Aorta (tissue), 5 donors: ENCODE results near the gene PLXNC1. TPM values are rescaled to one million over a fixed set of nuclear protein-coding genes. Genes with fewer than 3 reads are reported as not detected.
A peak's percentile ranks its signal among the peaks of the same experiment; 100 is the strongest.

Source experiments
- ATAC-seq: fragments of 200-7000 bp; cut with Tn5 transposase; one replicate; pipeline ENCODE4 v1.9.1; 2022; ENCODE audit warnings: moderate library complexity; ENCODE audit not compliant: low FRiP score
- DNase-seq, 2 donors: peaks; one replicate each; pipeline ENCODE4 v3.0.0-alpha.2; 2020
- H3K27ac ChIP-seq, 2 donors: one replicate each; pipeline ENCODE4 v1.5.1; 2013; ENCODE audit warnings: low read length in 2 of 2, mild to moderate bottlenecking in 2 of 2, moderate library complexity in 2 of 2, control low read depth in 1 of 2, inconsistent platforms in 1 of 2, low read depth in 1 of 2
- H3K27me3 ChIP-seq, 2 donors: one replicate each; pipeline ENCODE4 v1.6.1; 2013; ENCODE audit warnings: control low read depth in 1 of 2, low read length in 1 of 2, mild to moderate bottlenecking in 1 of 2, moderate library complexity in 1 of 2; ENCODE audit not compliant: insufficient read depth in 2 of 2, control insufficient read depth in 1 of 2
- H3K36me3 ChIP-seq, 2 donors: one replicate each; pipeline ENCODE4 v1.6.1; 2013; ENCODE audit warnings: control low read depth in 1 of 2, low read length in 1 of 2, mild to moderate bottlenecking in 1 of 2; ENCODE audit not compliant: insufficient read depth in 2 of 2, control insufficient read depth in 1 of 2
- H3K4me1 ChIP-seq, 2 donors: one replicate each; pipeline ENCODE4 v1.6.1; 2013; ENCODE audit warnings: low read length in 2 of 2, control low read depth in 1 of 2, mild to moderate bottlenecking in 1 of 2, moderate library complexity in 1 of 2; ENCODE audit not compliant: insufficient read depth in 2 of 2, control insufficient read depth in 1 of 2
- H3K4me3 ChIP-seq, 2 donors: one replicate each; pipeline ENCODE4 v1.5.1; 2013; ENCODE audit warnings: low read length in 2 of 2, control low read depth in 1 of 2, mild to moderate bottlenecking in 1 of 2
- H3K9me3 ChIP-seq: one replicate; pipeline ENCODE4 v1.6.1; 2013; ENCODE audit warnings: mild to moderate bottlenecking, low read length; ENCODE audit not compliant: control insufficient read depth
- WGBS, 2 donors: extraction: QIAGEN DNeasy Blood & Tissue Kit; methylation state at CpG; one replicate each; pipeline ENCODE4 v1.1.7; 2013; 5-methylcytosine and 5-hydroxymethylcytosine counted together
- intact Hi-C, 2 donors: fragments of 100-400 bp; cut with DNase I; formaldehyde crosslinking; loops; one replicate each; pipeline versions ENCODE4 v1.14.2 to v1.15.0; 2022
- polyA plus RNA-seq, 2 donors: library from polyadenylated mRNA; stranded (reverse); fragments of 200-250 nt; gene quantifications; one replicate each; pipeline ENCODE4 v1.2.3, GENCODE V29; 2013
- total RNA-seq, 2 donors: library from RNA; stranded (reverse); fragmentation: NEBNext Ultra II Directional; extraction: Animal tissue kit (Norgen Biotek cat#: 25700); gene quantifications; one replicate each; pipeline ENCODE4 v1.2.1, GENCODE V29; 2021
- donor health status: healthy with polysubstance abuse.
- donor health status: Bipolar disorder and iron deficiency.
- donor health status: DM: no; HTN: no; CAD: no.
- donor health status: DM: no; HTN: no; CAD: no.
- donor health status: DM: yes; HTN: yes; CAD: no.

Gene PLXNC1
- total and polyA plus RNA-seq, 4 donors = 1.2 to 26.8 (median 5.4) TPM

- no peak overlapping the region for H3K27ac ChIP-seq
- no peaks in the 10 kb centered on the region for H3K4me1 ChIP-seq
- DNase-seq (no peak), ATAC-seq (no peak)
- WGBS, 2 donors = 89 to 92% methylated on average over 6 of the region's 6 CpGs
- H3K9me3 ChIP-seq = no peaks in the 10 kb centered on the region
- no peaks in the 10 kb centered on the region for H3K27me3 ChIP-seq
- intact Hi-C loops = no loop called here
- H3K4me3 ChIP-seq = no peak overlapping the region
- peaks cover 0 to 3% of the 10 kb centered on the region in 2 donors for H3K36me3 ChIP-seq
Observed at GRCh38 chr12:94297096-94297699, 148.8 kb downstream of the PLXNC1 start.

GRCh38 chr12:94297876-94298505 is 149.6 kb downstream of the PLXNC1 start:
- Histone ChIP-seq H3K4me1 (no peaks in the 10 kb centered on the region), H3K27ac (no peak overlapping the region), H3K4me3 (no peak overlapping the region), H3K9me3 (no peaks in the 10 kb centered on the region), H3K27me3 (no peaks in the 10 kb centered on the region), H3K36me3 (peaks cover 0 to 3% of the 10 kb centered on the region in 2 donors)
- DNase-seq (no peak), ATAC-seq (no peak)
- intact Hi-C loops = no loop called here
- 93 to 97% methylated on average over 2 of the region's 2 CpGs for WGBS, 2 donors

- H3K9me3 ChIP-seq = no peaks in the 10 kb centered on the region
- peaks cover 0 to 3% of the 10 kb centered on the region in 2 donors for H3K36me3 ChIP-seq
- no peak overlapping the region for H3K27ac ChIP-seq
- H3K27me3 ChIP-seq = no peaks in the 10 kb centered on the region
- no peaks in the 10 kb centered on the region for H3K4me1 ChIP-seq
- intact Hi-C loops = loop anchor here in 1 of 2 donors (5.0 kb wide), 1 partner anchor 38 kb away; no protein-coding TSS in a partner anchor
- H3K4me3 ChIP-seq = no peak overlapping the region
- no peak for DNase-seq
- 89 to 92% methylated on average over 1 of the region's 1 CpG for WGBS, 2 donors
- ATAC-seq = no peak
Observed at GRCh38 chr12:94299846-94300245, 151.5 kb downstream of the PLXNC1 start.

- 85 to 90% methylated on average over 1 of the region's 1 CpG for WGBS, 2 donors
- no peak for DNase-seq
- H3K27ac ChIP-seq = peak overlapping the region; percentile 70 to 95
Observed at GRCh38 chr12:94304012-94304411, 155.6 kb downstream of the PLXNC1 start.

GRCh38 chr12:94304566-94305061 is 156.2 kb downstream of the PLXNC1 start:
- Histone ChIP-seq H3K4me3 (no peak overlapping the region), H3K9me3 (no peaks in the 10 kb centered on the region), H3K36me3 (no peaks in the 10 kb centered on the region), H3K27ac (peak overlapping the region; percentile 95), H3K27me3 (no peaks in the 10 kb centered on the region), H3K4me1 (peaks cover 0 to 3% of the 10 kb centered on the region in 2 donors)
- ATAC-seq = no peak
- intact Hi-C loops = loop anchor here in 1 of 2 donors (5.0 kb wide), 1 partner anchor 42 kb away; no protein-coding TSS in a partner anchor
- WGBS, 2 donors = 1 to 12% methylated on average over 3 of the region's 3 CpGs
- no peak for DNase-seq

More at GRCh38 chr12:94304012-94304411, 155.6 kb downstream of the PLXNC1 start:
- H3K9me3 ChIP-seq = no peaks in the 10 kb centered on the region
- H3K4me1 ChIP-seq = peaks cover 0 to 3% of the 10 kb centered on the region in 2 donors
- intact Hi-C loops = loop anchor here in 1 of 2 donors (5.0 kb wide), 1 partner anchor 42 kb away; no protein-coding TSS in a partner anchor
- H3K36me3 ChIP-seq = no peaks in the 10 kb centered on the region
- no peaks in the 10 kb centered on the region for H3K27me3 ChIP-seq
- H3K4me3 ChIP-seq = no peak overlapping the region
- ATAC-seq = no peak

GRCh38 chr12:94305130-94305957 is 157.0 kb downstream of the PLXNC1 start:
- Histone ChIP-seq H3K4me3 (no peak overlapping the region), H3K36me3 (no peaks in the 10 kb centered on the region), H3K9me3 (no peaks in the 10 kb centered on the region), H3K27me3 (no peaks in the 10 kb centered on the region), H3K27ac (peak overlapping the region; percentile 67 to 76), H3K4me1 (peaks cover 0 to 3% of the 10 kb centered on the region in 2 donors)
- no peak for DNase-seq
- ATAC-seq = peak; percentile 41
- 11% methylated on average over 9 of the region's 9 CpGs for WGBS, 2 donors
- intact Hi-C loops = no loop called here

- intact Hi-C loops = no loop called here
- Histone ChIP-seq H3K9me3 (no peaks in the 10 kb centered on the region), H3K36me3 (no peaks in the 10 kb centered on the region), H3K27me3 (no peaks in the 10 kb centered on the region), H3K4me1 (peaks cover 0 to 3% of the 10 kb centered on the region in 2 donors), H3K4me3 (no peak overlapping the region), H3K27ac (no peak overlapping the region)
- 2 to 7% methylated on average over 2 of the region's 2 CpGs for WGBS, 2 donors
- DNase-seq (no peak), ATAC-seq (no peak)
Observed at GRCh38 chr12:94308612-94309011, 160.2 kb downstream of the PLXNC1 start.

GRCh38 chr12:94309373-94309772 is 161.0 kb downstream of the PLXNC1 start:
- 93 to 95% methylated on average over 5 of the region's 5 CpGs for WGBS, 2 donors
- no peaks in the 10 kb centered on the region for H3K36me3 ChIP-seq
- peaks cover 0 to 3% of the 10 kb centered on the region in 2 donors for H3K4me1 ChIP-seq

More at GRCh38 chr12:94309373-94309772, 161.0 kb downstream of the PLXNC1 start:
- no peak overlapping the region for H3K4me3 ChIP-seq
- no peak for ATAC-seq
- no peaks in the 10 kb centered on the region for H3K27me3 ChIP-seq
- no peak for DNase-seq
- H3K9me3 ChIP-seq = no peaks in the 10 kb centered on the region
- intact Hi-C loops = no loop called here
- H3K27ac ChIP-seq = no peak overlapping the region
